ENCODE data around the gene TEPSIN.
A peak's percentile ranks its signal among the peaks of the same experiment; 100 is the strongest.

Gene TEPSIN

GRCh38 chr17:81218459-81218858 is 20.4 kb downstream of the TEPSIN start:
- DNase-seq: no peak

- DNase-seq: no peak
These were observed 21.4 kb downstream of the TEPSIN start for GRCh38 chr17:81217491-81217890.

- DNase-seq: no peak
These were observed 24.9 kb downstream of the TEPSIN start for GRCh38 chr17:81213978-81214377.

- no peak for DNase-seq
These were observed 26.5 kb downstream of the TEPSIN start for GRCh38 chr17:81212365-81212764.

- no peak for DNase-seq
These were observed 28.0 kb downstream of the TEPSIN start for GRCh38 chr17:81210868-81211267.

GRCh38 chr17:81210466-81210865 is 28.4 kb downstream of the TEPSIN start:
- no peak for DNase-seq

GRCh38 chr17:81209141-81209540 is 29.7 kb downstream of the TEPSIN start:
- no peak for DNase-seq

- DNase-seq: no peak
These were observed 30.2 kb downstream of the TEPSIN start for GRCh38 chr17:81208651-81209050.

- peak; percentile 60 to 84 for DNase-seq
These were observed 31.0 kb downstream of the TEPSIN start for GRCh38 chr17:81207610-81208581.

GRCh38 chr17:81206657-81207056 is 32.2 kb downstream of the TEPSIN start:
- no peak for DNase-seq

- DNase-seq: no peak
These were observed 32.7 kb downstream of the TEPSIN start for GRCh38 chr17:81206166-81206565.

GRCh38 chr17:81204578-81204977 is 34.3 kb downstream of the TEPSIN start:
- no peak for DNase-seq

GRCh38 chr17:81203136-81203535 is 35.7 kb downstream of the TEPSIN start:
- no peak for DNase-seq

GRCh38 chr17:81202318-81202717 is 36.5 kb downstream of the TEPSIN start:
- no peak for DNase-seq

GRCh38 chr17:81200695-81201580 is 37.9 kb downstream of the TEPSIN start:
- peak; percentile 16 to 22 for DNase-seq

GRCh38 chr17:81200201-81200600 is 38.7 kb downstream of the TEPSIN start:
- no peak for DNase-seq

- no peak for DNase-seq
These were observed 39.4 kb downstream of the TEPSIN start for GRCh38 chr17:81199482-81199830.

GRCh38 chr17:81198826-81199481 is 39.9 kb downstream of the TEPSIN start:
- no peak for DNase-seq

GRCh38 chr17:81197831-81198490 is 40.9 kb downstream of the TEPSIN start:
- no peak for DNase-seq

- DNase-seq: no peak
These were observed 41.5 kb downstream of the TEPSIN start for GRCh38 chr17:81197409-81197795.

- no peak for DNase-seq
These were observed 42.1 kb downstream of the TEPSIN start for GRCh38 chr17:81196505-81197408.
